ENCODE results near the gene RSPH4A. TPM values are rescaled to one million over a fixed set of nuclear protein-coding genes. Genes with fewer than 3 reads are reported as not detected.

RSPH4A gene
- total and polyA plus RNA-seq, 2 of the 8 experiments (the other 6 are each of a cell fraction or from before 2014, with no cell fraction given) = 0.38 to 0.52 TPM

DNA sequence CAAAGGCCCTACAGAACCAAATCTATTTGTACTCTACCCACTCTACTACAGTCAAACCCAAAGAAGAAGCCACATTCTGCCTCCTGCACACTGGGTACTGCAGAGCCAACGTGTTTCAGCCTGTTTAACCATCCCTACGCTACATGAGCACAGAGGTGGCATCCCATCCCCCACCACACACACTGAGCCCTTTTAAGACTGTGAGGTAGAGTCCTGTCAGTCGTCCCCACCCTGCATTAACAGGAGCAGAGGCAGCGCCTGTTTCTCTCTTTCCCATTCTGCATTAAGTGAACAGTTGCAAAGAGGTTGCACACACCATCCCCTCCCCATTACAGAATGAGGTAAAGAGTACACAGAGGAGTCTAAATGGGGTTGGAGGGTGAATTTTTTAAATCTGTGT is 5.2 kb upstream of the RSPH4A start:
- FAIRE-seq = no peak
- ChIA-PET CTCF (ENCODE audit: partially characterized antibody) (interaction anchor here (0.6 kb wide), 1 partner anchor 394 kb away, joined by 3 read pairs; no protein-coding TSS in a partner anchor), POLR2A (ENCODE audit: partially characterized antibody) (no interaction called here)
- no peak overlapping the region for H3K18ac ChIP-seq (ENCODE audit: extremely low read depth, low read length)
- H4K5ac ChIP-seq (ENCODE audit: insufficient read length, low read depth, low read length) = peak overlapping the region; percentile 54
- H3K27ac ChIP-seq (ENCODE audit: low read depth, low read length) = no peak overlapping the region
- no peak for DNase-seq (ENCODE audit: low read depth in 1 of 2, low spot score in 2 of 2)
- H2BK15ac ChIP-seq (ENCODE audit: low read length) = no peak overlapping the region
- H3K9me3 ChIP-seq (ENCODE audit: insufficient read depth in 2 of 2, low read depth in 1 of 2, low read length in 1 of 2) = no peaks in the 10 kb centered on the region
- H2BK20ac ChIP-seq (ENCODE audit: low read length) = no peak overlapping the region
- H3K4me2 ChIP-seq (ENCODE audit: insufficient read depth in 1 of 2, low read depth in 2 of 2, low read length in 2 of 2) = peak overlapping the region; percentile 6; a peak in 2 of 4 replicates
- no peak overlapping the region for H3K4ac ChIP-seq (replicated peaks; ENCODE audit: insufficient read length, low read depth, low read length)
- H4K91ac ChIP-seq (replicated peaks; ENCODE audit: insufficient read length, low read length) = no peak overlapping the region
- H3K9ac ChIP-seq (replicated peaks in 1 of 4; ENCODE audit: extremely low read depth in 1 of 4, low read depth in 3 of 4, low read length in 3 of 4) = no peak overlapping the region
- no peak overlapping the region for H3K14ac ChIP-seq (ENCODE audit: insufficient read length)
- no peak overlapping the region for H3K23ac ChIP-seq (ENCODE audit: insufficient read length)
- peaks cover 0 to 3% (median 1%) of the 10 kb centered on the region in 4 experiments; a peak in 4 of 7 replicates for H3K4me1 ChIP-seq (replicated peaks in 1 of 4; ENCODE audit: control insufficient read depth in 3 of 4, insufficient read depth in 4 of 4, low read length in 3 of 4)
- H4K8ac ChIP-seq (ENCODE audit: extremely low read depth, insufficient read depth, low read length) = no peak overlapping the region
- no peak overlapping the region for H3K56ac ChIP-seq (replicated peaks; ENCODE audit: insufficient read length, low read depth, low read length)
- H3K79me1 ChIP-seq (ENCODE audit: low read depth, low read length) = no peaks in the 10 kb centered on the region
- H2BK12ac ChIP-seq (ENCODE audit: low read depth, low read length) = no peak overlapping the region
- H3K27me3 ChIP-seq (replicated peaks in 1 of 4; ENCODE audit: control insufficient read depth in 3 of 4, extremely low read depth in 1 of 4, insufficient read depth in 3 of 4, low read length in 3 of 4) = no peaks in the 10 kb centered on the region
- H2BK120ac ChIP-seq (replicated peaks; ENCODE audit: low read depth, low read length) = no peak overlapping the region
- H2AFZ ChIP-seq (ENCODE audit: low read length) = 0 out of 2 replicates have a peak overlapping the region, but pooled peaks have one; percentile 18
- 61% methylated on average over 4 of the region's 4 CpGs; no CpG with 5 or more reads in 1 of the 2 experiments for WGBS, 2 experiments (ENCODE audit: extremely low coverage in 1 of 2, insufficient coverage in 1 of 2, insufficient read length in 1 of 2, insufficient replicate concordance in 2 of 2, low coverage in 1 of 2, low lambda C conversion rate in 2 of 2, missing lambda C conversion rate in 1 of 2)
- H4K20me1 ChIP-seq (replicated peaks in 1 of 2; ENCODE audit: control insufficient read depth in 1 of 2, insufficient read depth in 2 of 2, low read length in 2 of 2) = no peaks in the 10 kb centered on the region
- H3K4me3 ChIP-seq (ENCODE audit: extremely low read depth in 1 of 4, insufficient read depth in 2 of 4, low read depth in 3 of 4, low read length in 4 of 4) = no peak overlapping the region
- H3K23me2 ChIP-seq (ENCODE audit: low read depth, low read length) = peaks cover 3% of the 10 kb centered on the region; the same call in 1 of the 2 replicates
- TF ChIP-seq POLR2AphosphoS5 (IDR thresholded peaks at IDR 0.05; ENCODE audit: low read depth, low read length) = no peak
- no peak for TF ChIP-seq ZNF274 (IDR thresholded peaks at IDR 0.05; ENCODE audit: borderline replicate concordance, extremely low read depth, low read length)
- TF ChIP-seq HDAC2 (IDR thresholded peaks at IDR 0.05; ENCODE audit: borderline replicate concordance in 1 of 2, low read depth in 2 of 2, low read length in 2 of 2) = no peak
- no peak for TF ChIP-seq SP1 (IDR thresholded peaks at IDR 0.05; ENCODE audit: low read depth, low read length)
- no peaks in the 10 kb centered on the region for H3K79me2 ChIP-seq (ENCODE audit: control insufficient read depth in 1 of 2, insufficient read depth in 2 of 2, low read length in 2 of 2)
- no peaks in the 10 kb centered on the region for H3K36me3 ChIP-seq (ENCODE audit: control insufficient read depth in 2 of 4, insufficient read depth in 4 of 4, low read length in 3 of 4)
- no peak overlapping the region for H2AK5ac ChIP-seq (ENCODE audit: low read depth, low read length)
- H2BK5ac ChIP-seq (ENCODE audit: low read depth, low read length) = peak overlapping the region; percentile 40; the same call in 1 of the 2 replicates

Data from H1 (cell line).